Activated CD4-positive, alpha-beta T cell treated with anti-CD3 and anti-CD28 coated beads for 48 hours (primary cell): ENCODE data around the gene MTA1.

Experiments used
- DNase-seq: peaks from one replicate; pipeline ENCODE4 v3.0.0-alpha.2; 2020

MTA1 gene

DNA sequence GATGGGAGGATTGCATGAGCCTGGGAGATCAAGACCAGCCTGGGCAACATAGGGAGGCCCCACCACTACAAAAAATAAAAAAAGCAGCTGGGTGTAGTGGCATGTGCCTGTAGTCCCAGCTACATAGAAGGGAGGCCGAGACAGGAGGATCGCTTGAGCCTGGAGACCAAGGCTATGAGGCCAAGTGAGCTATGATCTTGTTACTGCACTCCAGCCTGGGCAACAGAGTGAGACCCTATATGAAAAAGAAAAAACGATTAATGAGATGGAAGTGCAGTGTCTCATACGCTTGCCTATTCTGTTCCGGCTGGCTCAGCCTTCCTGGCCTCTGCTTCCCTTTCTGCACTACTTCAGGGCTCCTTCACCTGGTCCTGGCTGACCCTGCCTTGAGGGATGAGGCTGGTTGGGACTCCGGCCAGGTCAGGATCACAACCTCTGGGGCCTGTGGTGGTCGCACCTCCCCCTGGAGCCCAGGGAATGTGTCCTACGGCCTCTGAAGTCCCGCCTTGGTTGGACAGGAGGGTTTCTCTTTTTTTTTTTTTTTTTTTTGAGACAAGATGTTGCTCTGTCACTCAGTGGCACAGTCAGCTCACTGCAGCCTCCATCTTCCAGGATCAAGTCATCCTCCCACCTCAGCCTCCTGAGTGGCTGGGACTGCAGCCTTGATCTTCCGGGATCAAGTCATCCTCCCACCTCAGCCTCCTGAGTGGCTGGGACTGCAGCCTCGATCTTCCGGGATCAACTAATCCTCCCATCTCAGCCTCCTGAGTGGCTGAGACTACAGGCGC lies 82.1 kb downstream of the MTA1 start:
- DNase-seq, result no peak

DNA sequence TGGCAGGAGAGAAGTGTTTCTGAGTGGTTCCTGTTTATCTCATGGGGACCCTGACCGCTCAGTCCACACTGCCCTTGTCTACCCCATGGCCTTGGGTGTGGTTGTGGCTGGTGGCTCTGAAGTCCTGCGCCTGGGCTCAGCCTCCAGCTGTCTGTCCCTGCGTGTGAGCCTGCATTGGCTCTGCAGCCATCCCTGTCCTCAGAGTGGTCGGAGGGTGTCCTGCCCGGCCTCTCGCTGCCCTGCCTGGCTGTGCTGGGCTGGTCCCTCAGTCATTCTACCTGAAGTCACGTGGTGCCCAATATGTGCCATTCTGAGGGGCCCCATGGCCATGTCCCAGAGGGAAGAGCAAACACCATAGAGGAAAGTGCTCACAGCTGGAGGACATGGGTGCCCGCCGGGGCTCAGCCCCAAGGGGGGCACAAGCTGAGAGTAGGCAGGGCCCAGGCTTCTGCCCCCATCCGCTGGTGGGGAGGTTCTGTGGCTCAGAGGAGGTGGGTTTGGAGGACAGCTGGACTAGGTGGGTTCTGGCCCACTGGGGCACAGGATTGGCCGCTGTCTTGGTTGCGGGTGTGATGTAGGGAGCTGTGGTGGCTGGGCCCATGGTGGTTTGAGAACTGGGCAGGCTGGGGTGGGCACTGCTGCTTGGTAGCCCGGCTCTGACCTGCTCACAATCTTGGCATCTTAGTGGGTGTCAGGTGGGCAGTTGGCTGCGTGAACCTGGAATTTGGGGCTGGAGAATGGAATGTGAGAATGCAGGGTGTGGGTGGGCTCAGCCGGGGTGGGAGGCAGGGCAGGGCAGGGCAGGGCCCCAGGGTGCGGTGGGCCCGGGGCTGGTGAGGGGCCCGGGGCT lies 83.0 kb downstream of the MTA1 start:
- no peak for DNase-seq

DNA sequence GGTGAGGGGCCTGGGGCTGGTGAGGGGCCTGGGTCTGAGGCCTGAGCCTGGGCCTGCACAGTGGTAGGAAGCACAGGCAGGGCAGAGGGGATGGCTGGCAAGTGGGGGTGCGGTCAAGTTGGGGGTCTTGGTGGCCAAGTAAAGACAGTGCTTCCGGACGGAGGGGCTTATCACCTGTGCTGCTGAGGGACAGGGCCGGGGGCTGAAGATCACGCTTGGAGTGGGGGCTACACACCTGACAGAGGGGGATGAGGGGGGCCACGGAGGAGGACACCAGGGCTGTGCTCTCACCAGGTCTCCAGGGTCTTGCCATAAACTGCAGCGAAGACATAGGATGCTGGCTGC lies 83.6 kb downstream of the MTA1 start:
- DNase-seq, result no peak

DNA sequence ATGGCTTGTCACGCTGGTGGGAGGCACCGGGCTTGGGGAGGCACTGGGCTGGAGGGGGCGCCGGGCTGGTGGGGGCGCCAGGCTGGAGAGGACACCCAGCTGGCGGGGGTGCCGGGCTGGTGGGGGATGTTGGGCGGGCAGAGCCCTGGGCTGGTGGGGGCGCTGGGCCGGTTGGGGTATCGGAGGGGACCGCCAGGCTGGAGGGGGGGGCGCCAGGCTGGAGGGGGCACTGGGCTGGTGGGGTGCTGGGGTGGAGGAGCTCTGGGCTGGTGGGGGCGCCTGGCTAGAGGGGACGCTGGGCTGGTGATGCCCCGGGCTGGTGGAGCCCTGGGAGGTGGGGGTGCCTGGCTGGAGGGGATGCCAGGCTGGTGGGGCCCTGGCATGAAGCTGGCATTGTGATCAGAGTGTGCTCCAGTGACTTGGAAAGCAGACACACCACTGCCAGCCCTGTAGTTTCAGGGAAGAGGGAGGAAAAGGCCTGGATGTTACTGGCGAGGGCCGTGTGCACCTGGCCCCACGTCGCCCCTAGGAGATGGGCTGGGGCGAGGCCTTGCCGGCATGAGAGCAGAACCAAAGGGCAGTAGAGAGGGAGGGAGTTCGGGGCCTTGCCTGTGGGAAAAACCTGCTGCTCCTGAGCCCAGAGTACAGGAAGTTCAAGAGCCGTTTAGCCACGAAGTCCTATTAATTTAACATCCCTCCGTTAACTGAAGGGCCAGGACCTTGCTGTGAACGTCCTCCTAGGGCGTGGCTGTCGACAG lies 84.5 kb downstream of the MTA1 start:
- no peak for DNase-seq

DNA sequence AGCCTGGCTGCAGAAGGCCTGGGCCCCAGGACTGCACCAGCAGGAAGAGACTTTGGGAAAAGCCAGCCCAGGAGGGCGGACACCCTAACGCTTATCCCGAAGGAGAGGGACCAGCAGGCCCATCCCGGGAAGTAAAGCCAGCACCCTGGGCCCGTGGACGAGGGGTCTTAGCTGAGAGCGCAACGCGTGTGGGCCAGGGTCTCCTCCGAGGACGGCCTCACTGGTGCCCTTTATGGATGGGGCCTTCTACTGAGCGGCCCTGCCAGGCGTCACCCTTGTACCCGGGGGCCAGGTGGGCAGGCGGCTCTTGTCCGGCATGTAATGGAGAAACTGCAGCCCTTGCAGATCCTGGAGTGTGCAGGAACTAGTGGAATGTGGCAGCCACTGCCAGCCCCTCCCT lies 85.5 kb downstream of the MTA1 start:
- DNase-seq, result no peak

DNA sequence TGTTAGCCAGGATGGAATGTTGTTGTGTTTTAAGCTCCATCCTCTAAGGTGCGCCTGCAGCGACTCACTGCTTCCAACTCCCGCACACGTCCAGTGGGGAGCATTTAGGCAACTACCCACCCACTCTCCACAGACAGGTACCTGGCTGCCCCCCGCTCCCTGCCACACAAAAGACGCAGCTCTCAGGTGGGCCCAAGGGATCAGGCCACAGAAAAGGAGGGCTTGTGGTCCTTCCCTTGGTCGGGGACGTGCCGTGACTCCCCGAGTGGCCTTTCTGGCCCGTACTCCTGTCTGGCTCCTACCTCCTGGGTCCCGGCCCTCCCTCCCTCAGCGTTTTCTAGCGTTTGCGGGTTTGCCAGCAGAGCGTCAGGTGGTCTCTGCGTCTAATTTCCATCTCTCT lies 87.6 kb downstream of the MTA1 start:
- DNase-seq, result no peak

DNA sequence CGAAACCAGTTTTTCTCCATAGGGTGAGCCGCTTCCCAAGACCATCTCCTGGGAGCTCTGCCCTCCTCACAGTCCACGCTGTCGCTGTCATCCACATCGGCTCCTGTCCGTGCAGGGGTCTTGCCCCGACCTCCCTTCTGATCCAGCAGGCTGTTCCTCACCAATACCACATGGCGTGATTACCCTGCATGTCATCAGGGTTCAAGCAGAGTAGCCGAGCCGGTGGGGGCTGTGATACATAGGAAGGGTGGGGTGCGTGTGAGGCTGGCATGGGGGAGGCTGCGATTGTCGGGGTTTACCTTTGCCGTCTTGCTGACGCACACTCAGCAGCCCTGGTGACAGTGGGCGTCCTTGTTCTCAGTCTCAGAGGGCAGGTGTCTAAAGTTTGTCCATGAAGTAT lies 88.4 kb downstream of the MTA1 start:
- DNase-seq, result no peak

DNA sequence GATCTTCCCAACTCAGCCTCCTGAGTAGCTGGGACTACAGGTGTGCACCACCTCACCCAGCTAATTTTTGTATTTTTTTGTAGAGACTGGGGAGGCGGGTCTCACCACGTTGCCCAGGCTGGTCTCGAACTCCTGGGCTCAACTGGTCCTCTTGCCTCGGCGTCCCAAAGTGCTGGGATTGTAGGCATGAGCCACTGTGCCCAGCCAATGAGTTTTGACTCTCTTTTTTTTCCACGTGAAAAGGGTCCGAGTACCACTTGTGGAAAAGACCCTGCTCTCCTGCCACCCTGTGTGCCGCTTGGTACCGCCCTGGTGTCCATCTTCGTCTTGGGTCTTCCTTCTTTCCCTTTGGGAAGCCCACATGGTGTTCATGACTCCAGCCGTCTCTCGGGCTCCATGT lies 89.0 kb downstream of the MTA1 start:
- no peak for DNase-seq

DNA sequence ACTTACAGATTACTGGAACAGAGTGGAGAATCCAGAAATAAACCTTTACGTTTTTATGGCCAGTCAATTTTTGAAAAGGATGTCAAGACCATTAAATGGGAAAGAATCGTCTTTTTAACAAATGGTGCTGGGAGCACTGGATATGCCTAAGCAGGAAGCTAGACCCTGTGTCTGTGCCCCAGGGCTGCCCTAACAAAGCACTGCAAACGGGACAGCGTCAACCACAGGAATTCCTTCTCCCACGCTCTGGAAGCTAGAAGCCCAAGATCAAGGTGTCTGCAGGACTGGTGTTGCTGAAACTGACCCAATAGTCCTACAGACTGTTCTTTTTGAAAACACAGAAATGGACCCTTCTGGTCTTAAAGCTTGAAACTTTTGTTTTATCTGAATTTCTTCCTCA lies 97.5 kb downstream of the MTA1 start:
- DNase-seq, result no peak

DNA sequence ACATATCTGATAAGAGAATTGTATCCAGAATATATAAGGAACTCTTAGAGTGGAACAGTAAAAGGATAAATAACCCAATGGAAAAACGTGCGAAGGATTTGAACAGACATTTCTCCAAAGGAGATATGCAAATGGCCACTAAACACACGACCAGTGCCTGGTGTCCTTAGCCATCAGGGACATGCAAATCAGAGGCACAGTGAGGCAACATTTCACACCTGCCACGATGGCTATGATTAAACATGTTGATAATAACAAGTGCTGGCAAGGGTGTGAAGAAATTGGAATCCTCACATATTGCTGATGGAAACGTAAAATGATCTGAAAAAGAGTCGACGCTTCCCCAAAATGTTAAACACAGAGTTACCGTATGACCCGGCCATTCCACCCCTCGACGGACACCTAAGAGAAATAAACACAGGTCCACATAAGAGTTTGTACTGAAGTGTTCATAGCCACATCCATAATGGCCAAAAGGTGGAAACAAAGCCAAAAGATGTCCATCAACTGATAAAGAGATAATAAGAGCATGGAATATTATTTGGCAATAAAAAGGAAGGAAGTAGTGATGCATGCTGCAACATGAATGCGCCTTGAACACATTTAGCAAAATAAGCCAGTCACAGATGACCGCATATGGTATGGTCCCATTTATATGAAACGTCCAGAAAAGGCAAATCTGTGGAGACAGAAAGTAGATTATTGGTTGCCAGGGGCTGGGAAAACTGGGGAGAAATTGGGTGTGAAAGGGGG lies 100.5 kb downstream of the MTA1 start:
- no peak for DNase-seq
